Neural cell (in vitro differentiated cells): ENCODE results near the gene GYPC. TPM values are rescaled to one million over a fixed set of nuclear protein-coding genes. Genes with fewer than 3 reads are reported as not detected.

ENCODE experiments used
- H2AFZ ChIP-seq: fragments of 200-600, 300-800 bp; sonication (generic), shearing (Covaris generic); 2 replicates; pipeline ENCODE4 v1.6.0; 2014; ENCODE audit warnings: low read depth, mild to moderate bottlenecking, antibody characterized with exemption, low read length, moderate library complexity
- H3F3A ChIP-seq: fragments of 200-600 bp; shearing (Covaris generic); 2 replicates; pipeline ENCODE4 v1.6.1; 2016; ENCODE audit warnings: mild to moderate bottlenecking, moderate library complexity, mixed read lengths, antibody characterized with exemption, low read length; ENCODE audit not compliant: insufficient read depth, poor library complexity, severe bottlenecking
- H3K27ac ChIP-seq: fragments of 200-600, 300-800 bp; sonication (generic), shearing (Covaris generic); 2 replicates; pipeline ENCODE4 v1.5.1; 2014; ENCODE audit warnings: mild to moderate bottlenecking, low read length, moderate library complexity
- H3K27me3 ChIP-seq: fragments of 300-800, 200-600 bp; sonication (generic), shearing (Covaris generic); 2 replicates; pipeline ENCODE4 v1.6.0; 2014; ENCODE audit warnings: mild to moderate bottlenecking, low read depth, low read length, moderate library complexity; ENCODE audit not compliant: insufficient read depth
- H3K36me3 ChIP-seq: fragments of 300-800, 200-600 bp; sonication (generic), shearing (Covaris generic); 2 replicates; pipeline ENCODE4 v1.5.1; 2014; ENCODE audit warnings: mild to moderate bottlenecking, antibody characterized with exemption, low read length, moderate library complexity; ENCODE audit not compliant: insufficient read depth
- H3K4me2 ChIP-seq: fragments of 300-800, 200-600 bp; sonication (generic), shearing (Covaris generic); 2 replicates; pipeline ENCODE4 v1.6.0; 2014; ENCODE audit warnings: mild to moderate bottlenecking, low read length
- H3K4me3 ChIP-seq: fragments of 300-800, 200-600 bp; sonication (generic), shearing (Covaris generic); 2 replicates; pipeline ENCODE4 v1.5.1; 2014; ENCODE audit warnings: mild to moderate bottlenecking, low read length, moderate library complexity
- H3K79me2 ChIP-seq: fragments of 200-600 bp; shearing (Covaris generic); replicated peaks from 2 replicates; pipeline ENCODE4 v1.6.0; 2014; ENCODE audit warnings: mild to moderate bottlenecking, low read length, moderate library complexity; ENCODE audit not compliant: insufficient read depth
- H3K9ac ChIP-seq: fragments of 300-800, 200-600 bp; sonication (generic), shearing (Covaris generic); 2 replicates; pipeline ENCODE4 v1.6.1; 2016; ENCODE audit warnings: mild to moderate bottlenecking, low read length, mixed read lengths
- H3K9me2 ChIP-seq: fragments of 200-600 bp; shearing (Covaris generic); 2 replicates; pipeline ENCODE4 v1.6.1; 2016; ENCODE audit warnings: mild to moderate bottlenecking, low read length, mixed read lengths; ENCODE audit not compliant: insufficient read depth
- H3K9me3 ChIP-seq: fragments of 200-600, 300-800 bp; sonication (generic), shearing (Covaris generic); 2 replicates; pipeline ENCODE4 v1.6.1; 2016; ENCODE audit warnings: mild to moderate bottlenecking, mixed run types, low read length, moderate library complexity, mixed read lengths
- H4K20me1 ChIP-seq: fragments of 200-600 bp; shearing (Covaris generic); 2 replicates; pipeline ENCODE4 v1.6.1; 2016; ENCODE audit warnings: mild to moderate bottlenecking, mixed run types; ENCODE audit not compliant: insufficient read depth
- CTCF ChIP-seq: fragments of 450-650 bp; IDR thresholded peaks from 2 replicates; pipeline ENCODE4 v1.5.1; 2014; ENCODE audit warnings: antibody characterized with exemption, mild to moderate bottlenecking, moderate library complexity; ENCODE audit not compliant: poor library complexity, severe bottlenecking
- EP300 ChIP-seq: fragments of 450-650 bp; conservative IDR thresholded peaks from 2 replicates; pipeline ENCODE4 v1.6.1; 2014; ENCODE audit warnings: antibody characterized with exemption, mild to moderate bottlenecking, moderate library complexity; ENCODE audit not compliant: poor library complexity, severe bottlenecking
- EZH2 ChIP-seq: fragments of 200-600, 300-800 bp; shearing (Covaris generic), sonication (generic); IDR thresholded peaks from 2 replicates; pipeline ENCODE4 v1.6.1; 2014; ENCODE audit warnings: antibody characterized with exemption, low read length, borderline replicate concordance, mild to moderate bottlenecking; ENCODE audit not compliant: insufficient read depth, poor library complexity, severe bottlenecking
- MXI1 ChIP-seq: fragments of 450-650 bp; conservative IDR thresholded peaks from 2 replicates; pipeline ENCODE4 v1.6.1; 2014; ENCODE audit warnings: antibody characterized with exemption, mild to moderate bottlenecking; ENCODE audit not compliant: poor library complexity, severe bottlenecking
- POLR2AphosphoS5 ChIP-seq: IDR thresholded peaks from 2 replicates; pipeline ENCODE4 v1.6.1; 2012
- RAD21 ChIP-seq: fragments of 450-650 bp; conservative IDR thresholded peaks from 2 replicates; pipeline ENCODE4 v1.6.1; 2014; ENCODE audit warnings: antibody characterized with exemption, mild to moderate bottlenecking, moderate library complexity
- REST ChIP-seq: IDR thresholded peaks from 2 replicates; pipeline ENCODE4 v1.6.1; 2012; ENCODE audit warnings: borderline replicate concordance
- SMC3 ChIP-seq: fragments of 450-650 bp; conservative IDR thresholded peaks from 2 replicates; pipeline ENCODE4 v1.6.1; 2014; ENCODE audit warnings: antibody characterized with exemption, mild to moderate bottlenecking, moderate library complexity; ENCODE audit not compliant: poor library complexity
- TAF1 ChIP-seq: IDR thresholded peaks from 2 replicates; pipeline ENCODE4 v1.6.1; 2012; ENCODE audit warnings: low read depth
- polyA plus RNA-seq: library from polyadenylated mRNA; depleted of rRNA; stranded (reverse); fragments of >200 nt; gene quantifications from 2 replicates; pipeline ENCODE4 v1.2.3, GENCODE V29; 2014

Gene GYPC
- polyA plus RNA-seq, 1 donor from 2014 or later, result 0.40 TPM

GRCh38 chr2:126739141-126739540 lies 83.2 kb downstream of the GYPC start:
- Histone ChIP-seq H3F3A (no peaks in the 10 kb centered on the region), H4K20me1 (no peaks in the 10 kb centered on the region), H3K9ac (no peak overlapping the region), H3K9me3 (no peaks in the 10 kb centered on the region), H3K4me2 (no peak overlapping the region), H3K9me2 (no peaks in the 10 kb centered on the region), H3K36me3 (no peaks in the 10 kb centered on the region), H3K79me2 (no peaks in the 10 kb centered on the region), H2AFZ (no peak overlapping the region), H3K4me3 (no peak overlapping the region), H3K27ac (no peak overlapping the region), H3K27me3 (no peaks in the 10 kb centered on the region)
- TF ChIP-seq MXI1 (no peak), EP300 (no peak), TAF1 (no peak), SMC3 (no peak), POLR2AphosphoS5 (no peak), RAD21 (no peak), CTCF (no peak), REST (no peak), EZH2 (no peak)

- no peaks in the 10 kb centered on the region for H4K20me1 ChIP-seq
- H3K9me3 ChIP-seq, result no peaks in the 10 kb centered on the region
- no peaks in the 10 kb centered on the region for H3K27me3 ChIP-seq
- no peaks in the 10 kb centered on the region for H3F3A ChIP-seq
- H2AFZ ChIP-seq, result no peak overlapping the region
- TF ChIP-seq SMC3, result no peak
- no peak for TF ChIP-seq CTCF
- no peak for TF ChIP-seq RAD21
- no peak for TF ChIP-seq MXI1
- TF ChIP-seq TAF1, result no peak
- TF ChIP-seq EZH2, result no peak
- no peak for TF ChIP-seq REST
- no peak for TF ChIP-seq POLR2AphosphoS5
- no peak for TF ChIP-seq EP300
- no peaks in the 10 kb centered on the region for H3K79me2 ChIP-seq
- H3K9me2 ChIP-seq, result no peaks in the 10 kb centered on the region
- no peak overlapping the region for H3K4me3 ChIP-seq
- no peaks in the 10 kb centered on the region for H3K36me3 ChIP-seq
- no peak overlapping the region for H3K9ac ChIP-seq
- H3K4me2 ChIP-seq, result no peak overlapping the region
- no peak overlapping the region for H3K27ac ChIP-seq
These were observed 88.7 kb downstream of the GYPC start for GRCh38 chr2:126744640-126745039.
